ENCODE data around the gene FAM78B.

- TF ChIP-seq CTCF (IDR thresholded peaks at IDR 0.05; ENCODE audit: borderline replicate concordance, extremely low read depth, low read length, poor library complexity, severe bottlenecking) (no peak), EZH2 (IDR thresholded peaks at IDR 0.05; ENCODE audit: borderline replicate concordance, low read depth, low read length, severe bottlenecking) (no peak)
These were observed 76.6 kb downstream of the FAM78B start for GRCh38 chr1:166090244-166090643.

Data from DND-41 (cell line).